Occipital lobe (tissue), 2 donors: ENCODE results near the gene SCG3. TPM values are rescaled to one million over a fixed set of nuclear protein-coding genes. Genes with fewer than 3 reads are reported as not detected.
A peak's percentile ranks its signal among the peaks of the same experiment; 100 is the strongest.

Source experiments
- DNase-seq: peaks from one replicate; lab custom pipeline; 2025; lab: John Stamatoyannopoulos, UW
- total RNA-seq: library from RNA; depleted of rRNA; stranded (reverse); fragments of >200 nt; gene quantifications from one replicate; pipeline ENCODE4 v1.2.3, GENCODE V29; 2014

Gene SCG3
- total RNA-seq, 1 donor from 2014 or later = 30.6 TPM

DNA sequence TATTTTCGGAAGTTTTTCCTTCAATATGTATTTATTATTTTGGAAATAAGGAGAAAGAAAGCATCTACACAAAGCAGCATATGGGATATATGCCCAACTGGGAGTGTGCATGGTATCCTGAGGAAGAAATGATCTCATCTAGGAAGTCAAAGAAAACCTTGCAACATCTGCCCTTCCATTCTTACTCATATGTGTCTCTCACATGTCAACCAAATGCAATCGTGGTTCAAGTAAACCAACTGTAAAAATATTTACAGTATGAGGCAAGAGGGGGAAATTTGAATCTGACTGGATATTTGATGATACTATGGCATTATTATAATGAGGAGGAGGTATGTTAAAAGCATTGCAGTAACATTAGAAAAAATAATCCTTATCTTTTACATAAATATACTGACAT is 3.2 kb upstream of the SCG3 start:
- no peak for DNase-seq

DNA sequence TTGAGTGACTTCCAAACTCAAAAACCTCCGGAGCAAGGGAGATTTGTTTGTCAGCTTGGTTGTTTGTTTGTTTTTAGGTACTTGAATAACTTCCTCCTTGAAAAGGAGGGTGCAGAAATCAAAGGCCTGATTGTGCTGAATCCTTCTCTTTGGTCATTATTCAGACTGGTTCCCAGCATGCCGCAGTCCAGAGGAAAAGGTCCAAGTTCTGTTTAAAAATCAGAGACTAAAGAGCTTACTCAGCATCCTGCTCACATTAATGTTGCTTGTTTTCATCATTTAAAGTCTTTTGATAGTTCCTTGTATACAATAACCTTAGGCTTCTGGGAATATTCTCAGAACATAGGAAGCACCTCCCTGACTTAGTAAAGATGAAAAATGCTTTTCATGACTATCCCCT is 982 bp upstream of the SCG3 start:
- DNase-seq = no peak

DNA sequence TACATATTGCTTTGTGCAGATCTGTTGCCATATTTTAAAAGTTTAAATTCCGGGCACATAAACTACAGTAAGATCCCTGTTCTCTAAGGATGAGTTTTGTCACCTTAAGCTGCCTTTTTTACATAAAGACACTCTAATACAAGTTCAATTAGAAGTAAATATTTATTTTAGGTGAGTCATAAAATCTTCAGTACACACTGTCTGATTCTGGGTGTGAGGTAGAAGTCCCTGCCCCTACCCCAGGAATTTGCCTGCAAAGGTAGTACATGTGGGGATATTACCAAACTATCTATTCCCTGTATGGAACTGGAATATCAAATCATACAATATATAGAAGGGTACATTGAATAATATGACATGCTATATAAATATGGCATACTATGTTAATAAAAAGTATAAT is 6.3 kb downstream of the SCG3 start:
- no peak for DNase-seq

DNA sequence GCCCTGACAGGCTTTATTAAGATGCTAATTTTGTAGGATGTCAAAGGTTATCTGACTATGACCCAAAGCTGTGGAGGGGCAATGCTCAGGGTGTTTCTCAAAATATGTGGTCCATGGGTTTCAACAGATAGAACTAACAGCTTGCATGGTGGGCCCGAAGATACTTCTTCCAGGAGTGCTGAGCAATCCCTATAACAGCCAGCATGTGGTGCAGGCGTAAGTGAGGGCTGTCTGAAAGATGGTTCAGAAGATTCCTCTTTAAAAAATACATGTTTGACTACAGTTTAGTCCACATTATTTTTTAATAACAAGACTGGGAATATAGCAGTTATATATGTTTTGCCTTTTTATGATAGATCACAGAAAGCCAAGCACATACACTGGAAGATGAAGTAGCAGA is 7.6 kb downstream of the SCG3 start:
- no peak for DNase-seq

DNA sequence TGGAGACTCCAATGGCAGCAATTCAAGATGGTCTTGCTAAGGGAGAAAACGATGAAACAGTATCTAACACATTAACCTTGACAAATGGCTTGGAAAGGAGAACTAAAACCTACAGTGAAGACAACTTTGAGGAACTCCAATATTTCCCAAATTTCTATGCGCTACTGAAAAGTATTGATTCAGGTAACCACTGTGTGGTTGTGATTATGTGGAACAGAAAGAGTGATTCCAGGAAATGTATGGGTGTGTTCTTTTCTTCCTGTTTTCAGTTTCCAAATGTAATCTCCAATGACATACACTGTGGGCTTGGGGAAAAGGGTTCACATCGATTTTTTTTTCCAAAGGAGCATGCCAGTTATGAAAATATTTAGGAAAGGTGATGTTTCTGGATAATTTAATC is 10.9 kb downstream of the SCG3 start:
- DNase-seq = no peak

DNA sequence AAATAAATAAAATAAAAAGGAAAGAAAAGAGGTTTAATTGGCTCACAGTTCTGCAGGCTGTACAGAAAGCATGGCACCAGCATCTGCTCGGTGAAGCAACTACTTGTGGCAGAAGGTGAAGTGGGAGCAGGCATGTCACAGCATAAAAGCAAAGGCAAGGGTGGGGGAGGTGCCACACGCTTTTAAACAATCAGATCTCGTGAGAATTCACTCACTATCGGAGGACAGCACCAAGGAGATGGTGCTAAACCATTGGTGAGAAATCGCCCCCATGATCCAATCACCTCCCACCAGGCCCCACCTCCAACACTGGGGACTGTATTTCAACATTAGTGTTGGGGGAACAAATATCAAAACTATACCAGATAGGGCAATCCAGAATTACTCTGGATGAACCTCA is 15.3 kb downstream of the SCG3 start:
- no peak for DNase-seq

DNA sequence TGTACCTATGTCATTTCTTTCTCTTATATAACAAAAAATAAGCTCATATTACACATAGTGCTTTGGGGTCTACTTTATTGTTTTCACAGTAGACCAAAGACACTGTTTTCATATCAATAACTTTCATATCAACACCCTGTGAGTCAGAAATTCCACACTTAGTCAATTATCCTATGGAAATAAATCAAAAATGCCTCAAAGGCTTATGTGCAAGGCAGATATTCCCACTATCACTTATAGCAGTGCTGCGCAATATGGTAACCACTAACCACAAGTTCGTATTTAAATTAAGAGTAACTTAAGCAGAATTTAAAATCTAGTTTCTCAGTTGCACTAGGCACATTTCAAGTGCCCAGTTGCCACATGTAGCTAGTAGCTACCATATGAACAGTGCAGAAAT is 15.9 kb downstream of the SCG3 start:
- DNase-seq = no peak

DNA sequence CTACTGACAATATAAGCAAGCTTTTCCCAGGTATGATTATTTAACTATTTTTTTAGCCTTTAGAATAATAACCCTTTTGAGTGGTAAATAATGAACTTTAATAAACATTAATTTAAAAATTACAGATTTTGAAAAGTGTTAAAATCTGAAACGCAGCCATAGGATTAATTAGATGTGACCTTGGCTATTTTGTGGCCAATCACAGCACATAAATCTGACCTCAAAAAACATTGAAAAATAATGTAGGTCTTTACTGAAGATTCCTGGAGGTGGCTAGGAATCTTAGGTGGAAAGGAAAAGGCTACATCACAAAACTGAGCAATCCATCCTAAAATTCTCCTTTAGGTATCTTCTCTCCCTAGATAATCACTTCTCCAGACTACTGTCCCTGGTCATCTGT is 18.1 kb downstream of the SCG3 start:
- DNase-seq = no peak

DNA sequence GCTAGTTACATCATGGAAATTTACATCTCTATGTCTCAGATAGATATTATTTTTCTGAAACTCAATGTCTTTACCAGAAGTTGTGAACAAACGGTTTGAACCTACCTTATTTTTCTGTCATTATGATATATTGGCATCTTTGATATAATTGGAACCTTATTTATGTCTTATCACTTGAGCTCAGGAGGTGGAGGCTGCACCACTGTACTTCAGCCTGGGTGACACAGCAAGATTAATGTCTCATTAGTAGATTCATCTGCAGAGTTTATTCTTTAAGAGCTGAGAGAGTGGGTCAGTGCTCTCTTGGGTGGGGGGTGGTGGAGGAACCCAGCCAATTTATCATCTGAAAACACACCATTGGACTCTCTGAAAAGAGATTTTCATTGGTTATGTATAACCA is 21.4 kb downstream of the SCG3 start:
- no peak for DNase-seq

DNA sequence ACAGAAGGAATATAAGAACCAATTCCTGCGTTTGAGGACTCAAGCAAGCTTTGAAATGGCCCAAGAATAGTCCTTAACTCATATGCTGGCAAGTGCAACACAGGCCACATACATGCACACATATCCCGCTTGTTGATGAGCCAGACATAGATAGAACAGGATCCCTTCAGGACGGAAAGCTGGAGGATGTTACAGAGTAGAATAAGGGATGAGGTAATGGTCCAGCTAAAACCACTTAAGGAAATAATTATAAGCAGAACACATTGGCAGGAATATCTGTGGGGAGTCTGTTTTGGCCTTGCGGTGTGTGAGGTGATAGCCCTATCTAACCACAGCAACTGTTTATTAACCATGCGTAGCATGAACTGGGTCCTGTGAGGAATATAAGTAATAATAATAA is 25.0 kb downstream of the SCG3 start:
- no peak for DNase-seq

DNA sequence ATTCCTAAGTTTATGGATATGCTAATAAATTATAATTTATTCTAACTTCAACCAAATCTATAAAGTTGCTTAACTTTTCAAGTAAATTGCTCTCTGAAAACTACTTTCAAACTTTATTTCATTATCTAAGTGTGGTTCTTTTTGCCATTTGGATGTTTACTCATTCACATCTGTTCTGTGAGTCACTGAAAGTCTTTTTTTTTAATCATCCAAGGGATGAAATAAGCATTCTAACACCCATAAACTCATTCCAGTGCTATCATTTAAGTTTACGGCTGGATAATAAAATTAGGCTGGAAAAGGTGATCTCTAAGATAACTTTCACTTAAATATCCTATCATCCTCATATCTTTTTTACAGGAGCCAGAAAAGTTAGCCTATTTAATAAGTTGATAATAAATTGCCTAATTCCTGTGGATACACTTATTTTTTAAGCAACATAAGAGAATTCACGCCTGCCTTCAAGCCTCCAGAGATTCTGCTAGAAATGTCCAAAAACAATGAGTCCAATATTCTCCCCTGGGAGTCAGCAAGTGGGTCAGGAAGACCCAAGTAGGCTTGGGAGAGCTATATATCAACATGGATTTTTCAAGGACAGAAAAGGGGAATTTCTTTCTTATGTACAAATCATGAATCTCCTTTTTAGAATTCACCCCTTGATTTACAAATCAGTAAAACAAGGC is 25.8 kb downstream of the SCG3 start:
- no peak for DNase-seq

DNA sequence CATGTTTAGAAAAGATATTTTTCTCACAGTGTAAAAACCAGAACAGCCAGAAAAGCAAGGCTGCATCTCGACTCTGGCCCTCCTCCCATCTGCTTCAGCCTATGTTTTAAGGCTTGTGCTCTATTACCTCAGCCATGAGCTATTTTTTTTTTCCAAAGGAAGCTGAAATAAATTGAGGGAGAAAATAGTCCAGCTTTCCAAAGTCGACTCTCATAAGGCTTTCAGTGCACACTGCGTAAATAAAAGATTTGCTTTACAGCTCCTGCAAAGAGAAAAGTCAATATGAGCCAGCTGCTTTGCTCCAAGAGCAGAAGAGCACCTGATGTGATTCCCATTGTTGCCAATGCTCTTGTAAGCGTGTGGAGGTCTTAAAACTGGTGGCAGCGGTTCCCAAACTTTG is 26.7 kb downstream of the SCG3 start:
- no peak for DNase-seq

DNA sequence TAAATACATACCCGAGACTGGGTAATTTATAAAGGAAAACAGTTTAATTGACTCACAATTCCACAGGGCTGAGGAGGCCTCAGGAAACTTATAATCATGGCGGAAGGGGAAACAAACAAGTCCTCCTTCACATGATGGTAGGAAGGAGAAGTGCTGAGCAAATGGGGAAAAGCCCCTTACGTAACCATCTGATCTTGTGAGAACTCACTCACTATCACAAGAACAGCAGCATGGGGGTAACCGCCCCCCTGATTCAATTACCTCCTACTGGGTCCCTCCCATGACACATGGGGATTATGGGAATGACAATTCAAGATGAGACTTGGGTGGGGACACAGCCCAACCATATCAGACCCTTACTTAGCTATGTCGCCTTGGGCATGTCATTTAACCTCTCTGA is 27.7 kb downstream of the SCG3 start:
- DNase-seq = no peak

DNA sequence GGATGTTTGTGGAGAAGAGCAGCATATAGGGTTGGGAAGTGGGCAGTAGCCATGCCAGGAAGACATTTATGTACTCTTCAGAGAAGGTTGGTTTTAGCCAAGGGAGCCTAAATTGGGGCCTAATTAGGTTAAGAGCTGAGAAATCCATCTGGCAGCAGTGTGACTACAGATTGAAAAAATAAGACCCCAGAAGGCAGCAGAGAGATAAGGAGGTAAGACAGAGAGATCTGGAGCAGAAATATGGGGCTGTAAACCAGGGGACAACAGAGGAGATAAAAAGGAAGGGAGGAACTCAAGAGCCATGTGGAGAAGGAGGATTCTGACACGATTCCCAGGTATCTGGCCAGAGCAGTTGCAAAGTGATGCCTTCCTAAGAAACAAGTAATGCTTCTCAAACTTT is 32.9 kb downstream of the SCG3 start:
- no peak for DNase-seq

DNA sequence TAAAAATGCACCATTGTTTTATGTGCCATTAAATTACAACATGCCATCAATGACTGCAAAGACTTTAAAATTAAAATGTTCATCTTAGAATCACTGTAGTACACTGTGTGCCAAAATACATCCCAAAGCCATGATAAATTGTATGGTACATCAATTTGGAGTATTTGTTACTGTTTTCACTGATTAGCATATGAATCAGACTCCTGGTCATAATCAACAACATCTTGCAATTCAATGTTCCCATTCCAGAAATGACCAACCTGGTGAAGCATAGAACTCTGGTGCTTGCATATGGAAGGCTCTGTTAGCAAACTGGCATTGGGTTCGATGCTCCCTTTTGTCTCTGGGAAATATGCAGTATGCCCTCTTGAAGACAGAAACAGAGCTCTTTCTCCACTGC is 33.6 kb downstream of the SCG3 start:
- DNase-seq = no peak

DNA sequence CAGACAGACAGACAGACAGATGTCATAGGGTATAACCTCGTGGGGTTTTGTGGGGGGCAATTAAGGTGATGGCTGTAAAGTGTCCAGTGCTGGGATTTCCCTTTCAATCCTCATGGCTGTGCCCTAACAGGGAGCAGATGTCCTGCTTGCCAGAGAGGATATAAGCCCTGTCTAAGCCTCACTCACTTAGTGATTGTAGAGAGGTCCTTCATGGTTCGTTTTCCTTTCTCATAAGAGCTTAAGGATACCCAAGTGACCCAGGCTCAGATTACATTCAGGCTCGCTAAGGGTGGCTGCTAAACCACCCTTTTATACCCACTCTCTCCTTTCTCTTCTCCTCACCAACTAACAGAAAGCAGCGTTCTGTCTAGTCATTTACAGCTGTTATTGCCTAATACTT is 36.9 kb downstream of the SCG3 start:
- no peak for DNase-seq

DNA sequence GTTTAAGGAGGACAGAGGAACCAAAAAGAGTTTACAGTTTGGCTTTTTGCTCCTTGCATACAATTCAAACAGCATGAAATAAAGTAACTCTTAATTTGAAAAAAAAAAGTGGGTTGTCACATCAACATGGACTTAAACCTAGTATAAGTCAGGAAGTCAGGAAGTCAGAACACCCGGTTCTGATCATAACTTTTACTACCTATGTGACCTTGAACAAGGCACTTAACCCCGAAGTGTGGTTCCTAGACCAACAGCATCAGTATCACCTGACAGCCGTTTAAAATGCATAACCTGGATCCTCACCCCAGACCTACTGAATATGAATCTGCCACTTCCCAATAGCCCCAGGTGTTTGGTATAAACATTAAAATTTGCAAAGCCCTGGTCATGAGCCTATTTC is 37.4 kb downstream of the SCG3 start:
- DNase-seq = no peak

DNA sequence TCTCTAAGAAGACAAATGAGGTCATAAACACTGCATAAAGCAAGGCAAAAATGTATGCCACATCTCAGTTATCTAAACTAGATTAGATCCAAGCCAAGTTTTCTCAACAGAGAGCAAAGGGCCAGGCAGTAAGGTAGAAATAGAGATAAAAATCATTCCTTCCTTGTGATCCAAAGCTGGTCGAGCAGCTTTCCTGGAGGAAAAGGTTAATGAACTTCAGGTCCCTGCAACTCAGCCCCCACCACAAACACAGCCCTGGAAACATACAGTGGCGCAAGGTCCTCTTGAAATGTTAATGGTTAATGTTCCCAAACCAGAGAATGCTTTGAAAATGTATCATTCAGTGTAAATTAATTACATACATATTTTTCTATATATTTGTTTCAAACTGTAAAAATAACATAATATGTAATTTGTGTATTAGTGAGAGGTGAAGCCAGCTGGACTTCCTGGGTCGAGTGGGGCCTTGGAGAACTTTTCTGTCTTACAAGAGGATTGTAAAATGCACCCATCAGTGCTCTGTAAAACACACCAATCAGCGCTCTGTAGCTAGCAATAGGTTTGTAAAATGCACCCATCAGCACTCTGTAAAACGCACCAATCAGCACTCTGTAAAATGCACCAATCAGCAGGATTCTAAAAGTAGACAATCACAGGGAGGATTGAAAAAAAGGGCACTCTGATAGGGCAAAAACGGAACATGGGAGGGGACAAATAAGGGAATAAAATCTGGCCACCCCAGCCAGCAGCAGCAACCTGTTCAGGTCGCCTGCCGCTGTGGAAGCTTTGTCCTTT is 39.1 kb downstream of the SCG3 start:
- DNase-seq = no peak

DNA sequence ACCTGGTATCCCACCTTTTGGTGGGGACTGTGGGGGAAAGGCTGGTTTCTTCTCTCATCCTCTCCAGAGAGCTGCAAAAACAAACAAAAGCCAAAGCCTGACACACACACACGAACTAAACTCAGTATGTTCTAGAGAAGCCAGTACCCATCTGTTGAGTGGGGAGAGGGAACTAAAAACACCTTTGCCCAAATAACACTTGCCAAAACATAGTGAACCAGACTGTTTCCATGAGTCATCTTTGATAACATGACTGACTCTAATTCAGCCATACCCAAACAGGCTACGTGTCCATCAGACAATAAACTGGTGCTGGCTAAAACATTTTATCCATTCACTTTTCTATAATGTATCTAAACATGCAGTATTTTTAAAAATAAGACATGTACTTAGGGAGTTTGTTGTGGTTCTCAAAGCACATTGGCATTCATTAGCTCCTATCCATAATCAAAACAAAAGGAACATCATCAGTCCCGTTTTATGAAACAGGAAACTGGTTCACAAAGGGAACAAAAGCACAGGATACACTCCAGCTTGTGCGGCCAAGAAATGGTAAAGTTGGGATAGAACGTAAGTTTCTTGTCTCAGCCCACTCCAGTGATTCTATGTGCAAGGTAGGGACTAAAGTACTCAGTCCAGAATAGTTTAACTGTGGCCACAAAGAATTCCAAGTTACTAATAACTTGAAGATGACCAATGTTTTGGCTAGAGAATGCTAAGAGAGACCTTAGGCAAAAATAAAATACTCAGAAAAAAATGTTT is 40.1 kb downstream of the SCG3 start:
- no peak for DNase-seq

DNA sequence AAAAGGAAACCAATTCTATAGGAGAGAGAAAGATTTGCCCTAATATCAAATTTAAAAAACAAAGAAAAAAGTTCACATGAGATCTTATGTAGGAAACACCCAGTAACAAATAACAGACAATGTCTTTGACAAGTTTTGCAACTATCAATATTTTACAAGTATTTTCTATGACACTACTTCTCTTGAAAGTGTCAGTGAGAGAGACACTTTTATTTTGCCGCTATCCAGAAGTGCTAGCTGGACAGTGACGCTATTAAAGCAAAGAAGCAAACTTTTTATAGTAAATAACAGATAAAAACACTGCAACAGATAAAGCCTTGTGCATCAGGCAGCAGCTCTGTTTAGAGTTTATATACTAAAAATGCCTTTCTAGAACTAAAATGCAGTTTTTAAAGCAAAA is 42.9 kb downstream of the SCG3 start:
- no peak for DNase-seq

DNA sequence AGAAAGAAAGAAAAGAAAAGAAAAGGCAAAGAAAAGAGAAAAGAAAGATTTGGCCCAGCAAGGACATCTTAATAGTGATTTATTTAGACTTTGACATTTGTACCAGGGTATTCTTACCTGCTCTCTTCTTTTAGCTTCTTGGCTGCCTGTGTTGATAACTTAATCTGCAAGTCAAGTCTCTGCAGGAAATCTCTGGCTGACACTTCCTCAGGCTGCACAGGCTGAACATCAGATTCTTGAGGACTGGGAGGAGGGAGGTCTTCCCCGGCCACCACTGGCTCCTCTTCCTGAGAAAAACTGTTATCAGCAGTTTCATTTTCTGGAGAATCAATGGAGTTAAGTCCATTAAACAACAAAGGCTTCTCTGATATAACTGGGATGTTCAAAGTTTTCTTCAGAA is 43.4 kb downstream of the SCG3 start:
- no peak for DNase-seq

DNA sequence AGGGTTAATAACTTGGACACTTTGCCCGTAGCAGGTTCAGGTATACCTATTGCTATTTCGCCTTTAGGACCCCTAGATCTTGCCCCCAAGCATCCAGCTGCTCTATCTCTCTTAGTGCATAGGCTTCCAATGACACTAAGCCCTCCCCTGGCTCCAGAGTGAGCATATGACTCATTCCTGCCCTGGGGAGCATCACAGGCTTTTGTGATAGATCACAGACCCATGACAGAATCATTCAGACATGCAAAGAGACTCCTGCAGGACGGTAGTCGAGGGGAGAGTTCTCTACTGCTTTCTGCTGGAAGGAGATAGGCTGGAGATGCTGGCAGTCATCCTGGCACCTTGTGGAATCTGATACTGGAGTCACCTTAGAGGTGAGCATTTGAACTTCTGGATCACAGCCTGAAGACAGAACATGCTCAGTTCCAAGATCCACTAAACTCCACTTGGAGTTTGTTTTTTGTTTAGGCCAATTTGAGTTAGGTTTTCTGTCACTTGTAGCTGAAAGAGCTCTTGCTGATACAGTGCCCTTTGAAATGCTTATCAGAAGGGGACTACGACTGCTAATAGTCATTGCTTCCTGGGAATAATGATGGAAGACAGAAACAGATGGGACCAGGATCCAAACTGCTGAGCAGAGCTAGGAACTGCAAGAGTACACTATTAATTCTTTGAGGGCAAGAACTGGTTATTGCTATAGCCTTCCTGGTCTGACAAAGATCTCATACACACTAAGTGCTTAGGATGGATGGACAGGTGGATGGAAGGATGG is 45.2 kb downstream of the SCG3 start:
- peak; percentile 20 for DNase-seq
